Measurements from ENCODE around the gene SIN3A. TPM values are rescaled to one million over a fixed set of nuclear protein-coding genes. Genes with fewer than 3 reads are reported as not detected.
"Not testable (repeated sequence)": the region's sequence is repeated elsewhere in the genome, so short reads cannot be mapped to it uniquely, and the experiment has no call there.

SIN3A gene
- total RNA-seq (2021): 87.0 and 91.8 TPM in 2 replicates
- percentile 94 among the genes with signal in this experiment for Bru-seq, nascent RNA
- percentile 88 among the genes with signal in this experiment for BruChase-seq, experiment 1, labeled RNA remaining after a 2-hour chase
- BruChase-seq, experiment 2, labeled RNA remaining after a 6-hour chase: percentile 90 among the genes with signal in this experiment
- long read RNA-seq, full-length matches to known transcripts: 12 of 46 reads
- long read RNA-seq, partial matches to known transcripts: 18 of 46 reads
- long read RNA-seq, other reads (novel, unspliced or antisense): 16 of 46 reads

DNA sequence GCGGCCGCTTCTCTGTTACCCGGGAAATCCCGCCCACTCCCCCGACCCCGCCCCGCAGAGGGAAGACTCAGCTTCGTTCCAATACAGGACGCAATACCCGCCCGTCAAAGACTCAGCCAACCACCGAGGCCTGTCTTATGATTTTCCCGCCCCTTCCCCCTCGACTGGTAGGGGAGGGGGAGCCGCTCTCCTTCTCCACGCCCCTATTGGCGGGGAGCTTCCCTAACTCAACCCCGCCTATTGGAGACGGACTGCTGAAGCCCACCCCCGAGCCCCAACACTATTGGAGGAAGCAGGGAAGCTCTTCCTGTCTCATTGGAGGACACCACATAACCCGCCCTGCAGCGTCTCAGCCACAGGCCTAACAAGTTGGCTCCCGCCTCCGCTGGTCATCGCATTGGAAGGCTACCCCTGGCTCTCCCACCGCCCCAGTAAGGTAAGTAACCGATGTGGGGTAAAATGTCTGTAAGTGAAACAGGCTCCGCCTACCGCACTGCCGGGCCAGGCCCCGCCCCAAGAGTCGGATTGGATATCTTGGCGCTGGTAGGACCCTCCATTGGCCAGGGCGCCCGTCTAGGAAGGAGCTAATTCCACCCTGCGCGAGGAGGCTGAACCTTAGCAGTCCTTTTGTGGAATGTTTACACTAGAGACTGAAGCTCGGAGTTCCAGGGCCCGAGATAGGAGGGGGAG lies at the start of gene SIN3A:
SIN3A (minus strand) TSS at position 17 of the 690 bp plus-strand sequence. CDS start 21,315 bp downstream, outside the sequence.
- CTCF ChIA-PET: interaction anchor here (0.5 to 1.8 kb wide), 7 partner anchors 81 to 286 kb away, joined by 3 to 5 read pairs (median 3); partner anchors contain the start of gene MAN2C1
- peak within 1 kb of the TSS; percentile 97 for H3K4me2 ChIP-seq
- peak within 1 kb of the TSS; percentile 73 for H3K4me3 ChIP-seq
- no peaks in the 10 kb centered on the region for H3K9me3 ChIP-seq (ENCODE audit: insufficient read depth, low read depth)
- peaks cover 18% of the 10 kb centered on the region for H3K4me1 ChIP-seq (replicated peaks; ENCODE audit: insufficient read depth)
- peak; percentile 98 to 100 for DNase-seq
- peaks cover 47% of the 10 kb centered on the region for H3K79me2 ChIP-seq (ENCODE audit: low read depth)
- H3K36me3 ChIP-seq (ENCODE audit: low read depth): no peaks in the 10 kb centered on the region
- peaks cover 38% of the 10 kb centered on the region for H4K20me1 ChIP-seq (ENCODE audit: insufficient read depth)
- peak within 1 kb of the TSS; percentile 84 for H3K27ac ChIP-seq
- POLR2A ChIA-PET (ENCODE audit: unreplicated experiment): interaction anchor here (0.5 to 2.1 kb wide), 25 partner anchors 29 to 1339 kb away, joined by 3 to 39 read pairs (median 5); partner anchors contain the start of genes IMP3, MAN2C1, RPP25 and SNUPN
- TF ChIP-seq, protein P1, sequence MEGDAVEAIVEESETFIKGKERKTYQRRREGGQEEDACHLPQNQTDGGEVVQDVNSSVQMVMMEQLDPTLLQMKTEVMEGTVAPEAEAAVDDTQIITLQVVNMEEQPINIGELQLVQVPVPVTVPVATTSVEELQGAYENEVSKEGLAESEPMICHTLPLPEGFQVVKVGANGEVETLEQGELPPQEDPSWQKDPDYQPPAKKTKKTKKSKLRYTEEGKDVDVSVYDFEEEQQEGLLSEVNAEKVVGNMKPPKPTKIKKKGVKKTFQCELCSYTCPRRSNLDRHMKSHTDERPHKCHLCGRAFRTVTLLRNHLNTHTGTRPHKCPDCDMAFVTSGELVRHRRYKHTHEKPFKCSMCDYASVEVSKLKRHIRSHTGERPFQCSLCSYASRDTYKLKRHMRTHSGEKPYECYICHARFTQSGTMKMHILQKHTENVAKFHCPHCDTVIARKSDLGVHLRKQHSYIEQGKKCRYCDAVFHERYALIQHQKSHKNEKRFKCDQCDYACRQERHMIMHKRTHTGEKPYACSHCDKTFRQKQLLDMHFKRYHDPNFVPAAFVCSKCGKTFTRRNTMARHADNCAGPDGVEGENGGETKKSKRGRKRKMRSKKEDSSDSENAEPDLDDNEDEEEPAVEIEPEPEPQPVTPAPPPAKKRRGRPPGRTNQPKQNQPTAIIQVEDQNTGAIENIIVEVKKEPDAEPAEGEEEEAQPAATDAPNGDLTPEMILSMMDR (conservative IDR thresholded peaks at IDR 0.05): no peak
- TF ChIP-seq EZH2 (IDR thresholded peaks at IDR 0.05; ENCODE audit: low read depth): no peak
- H3F3A ChIP-seq (ENCODE audit: insufficient read depth, low read depth): peaks cover 42% of the 10 kb centered on the region
- peak within 1 kb of the TSS; percentile 76 for H2AFZ ChIP-seq
- H3K9me2 ChIP-seq (ENCODE audit: insufficient read depth): no peaks in the 10 kb centered on the region
- intact Hi-C loops (cut with micrococcal nuclease; ENCODE audit: unreplicated experiment): loop anchor here (2.0 to 5.0 kb wide), 3 partner anchors 85 to 215 kb away; partner anchors contain the start of genes MAN2C1 and PTPN9
- H3K27me3 ChIP-seq (ENCODE audit: insufficient read depth, low read depth): no peaks in the 10 kb centered on the region
- BruUV-seq (replicated peaks): no TSS peak

DNA sequence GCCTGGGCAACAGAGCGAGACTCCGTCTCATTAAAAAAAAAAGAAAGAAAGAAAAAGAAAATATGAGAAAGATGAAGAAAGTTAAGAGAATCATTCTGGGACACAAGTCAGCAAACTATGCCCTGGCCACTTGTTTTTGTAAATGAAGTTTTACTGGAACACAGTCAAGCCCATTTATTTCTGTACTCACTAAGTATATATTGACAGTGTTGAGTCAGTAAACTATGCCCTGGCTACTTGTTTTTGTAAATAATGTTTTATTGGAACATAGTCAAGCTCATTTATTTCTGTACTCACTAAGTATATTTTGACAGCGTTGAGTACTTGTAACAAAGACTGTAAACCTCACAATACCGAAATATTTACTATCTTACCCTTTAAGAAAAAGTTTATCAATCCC lies 42.2 kb upstream of the SIN3A start:
- BruUV-seq (replicated peaks): no TSS peak
- H3K27me3 ChIP-seq (ENCODE audit: insufficient read depth, low read depth): no peaks in the 10 kb centered on the region
- no peaks in the 10 kb centered on the region; the same call in 1 of the 2 replicates for H4K20me1 ChIP-seq (ENCODE audit: insufficient read depth)
- H3K27ac ChIP-seq: no peak overlapping the region
- H3K79me2 ChIP-seq (ENCODE audit: low read depth): no peaks in the 10 kb centered on the region
- H3K9me2 ChIP-seq (ENCODE audit: insufficient read depth): no peaks in the 10 kb centered on the region
- ChIA-PET POLR2A (ENCODE audit: unreplicated experiment) (interaction anchor here (0.7 kb wide), 1 partner anchor 133 kb away, joined by 3 read pairs; no protein-coding TSS in a partner anchor), CTCF (no interaction called here)
- no peaks in the 10 kb centered on the region for H3K4me1 ChIP-seq (replicated peaks; ENCODE audit: insufficient read depth)
- TF ChIP-seq, protein P1 (conservative IDR thresholded peaks at IDR 0.05): no peak
- no peak for TF ChIP-seq EZH2 (IDR thresholded peaks at IDR 0.05; ENCODE audit: low read depth)
- H3K36me3 ChIP-seq (ENCODE audit: low read depth): no peaks in the 10 kb centered on the region
- 0 out of 2 replicates have a peak, but pooled peaks cover 3% of the 10 kb centered on the region for H3F3A ChIP-seq (ENCODE audit: insufficient read depth, low read depth)
- H3K9me3 ChIP-seq (ENCODE audit: insufficient read depth, low read depth): no peaks in the 10 kb centered on the region
- DNase-seq: no peak
- no peak overlapping the region for H2AFZ ChIP-seq
- intact Hi-C loops (cut with micrococcal nuclease; ENCODE audit: unreplicated experiment): no loop called here
- no peak overlapping the region for H3K4me2 ChIP-seq
- H3K4me3 ChIP-seq: no peak overlapping the region

DNA sequence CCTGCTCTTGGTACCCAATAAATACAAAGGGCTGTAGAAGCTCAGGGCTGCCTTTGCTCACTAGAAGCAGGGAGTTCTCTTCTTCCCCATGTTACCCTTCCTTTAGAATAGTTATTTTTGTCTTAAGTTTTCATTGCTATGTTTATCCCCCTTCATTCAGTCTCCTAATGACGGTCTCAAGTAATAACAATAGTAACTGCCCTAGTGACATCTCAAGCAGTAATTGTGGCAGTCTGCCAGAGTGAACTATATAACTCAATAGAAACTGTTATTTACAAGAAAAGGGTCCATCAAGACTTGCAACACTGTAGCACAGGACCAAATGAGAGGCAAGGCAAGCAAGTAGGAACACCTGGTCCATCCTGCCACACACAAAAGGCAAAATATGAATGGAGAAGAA lies 32.5 kb upstream of the SIN3A start:
- no peaks in the 10 kb centered on the region for H3K27me3 ChIP-seq (ENCODE audit: insufficient read depth, low read depth)
- DNase-seq: no peak
- ChIA-PET POLR2A (ENCODE audit: unreplicated experiment) (no interaction called here), CTCF (no interaction called here)
- H3K4me1 ChIP-seq (replicated peaks; ENCODE audit: insufficient read depth): no peaks in the 10 kb centered on the region
- no TSS peak for BruUV-seq (replicated peaks)
- H2AFZ ChIP-seq: no peak overlapping the region
- H3K9me2 ChIP-seq (ENCODE audit: insufficient read depth): no peaks in the 10 kb centered on the region
- no peaks in the 10 kb centered on the region for H4K20me1 ChIP-seq (ENCODE audit: insufficient read depth)
- intact Hi-C loops (cut with micrococcal nuclease; ENCODE audit: unreplicated experiment): no loop called here
- 0 out of 2 replicates have a peak, but pooled peaks cover 4% of the 10 kb centered on the region for H3K36me3 ChIP-seq (ENCODE audit: low read depth)
- H3K9me3 ChIP-seq (ENCODE audit: insufficient read depth, low read depth): no peaks in the 10 kb centered on the region
- no peaks in the 10 kb centered on the region for H3K79me2 ChIP-seq (ENCODE audit: low read depth)
- H3K4me3 ChIP-seq: no peak overlapping the region
- no peaks in the 10 kb centered on the region for H3F3A ChIP-seq (ENCODE audit: insufficient read depth, low read depth)
- H3K4me2 ChIP-seq: no peak overlapping the region
- no peak overlapping the region for H3K27ac ChIP-seq
- TF ChIP-seq, protein P1 (conservative IDR thresholded peaks at IDR 0.05): no peak
- TF ChIP-seq EZH2 (IDR thresholded peaks at IDR 0.05; ENCODE audit: low read depth): no peak

DNA sequence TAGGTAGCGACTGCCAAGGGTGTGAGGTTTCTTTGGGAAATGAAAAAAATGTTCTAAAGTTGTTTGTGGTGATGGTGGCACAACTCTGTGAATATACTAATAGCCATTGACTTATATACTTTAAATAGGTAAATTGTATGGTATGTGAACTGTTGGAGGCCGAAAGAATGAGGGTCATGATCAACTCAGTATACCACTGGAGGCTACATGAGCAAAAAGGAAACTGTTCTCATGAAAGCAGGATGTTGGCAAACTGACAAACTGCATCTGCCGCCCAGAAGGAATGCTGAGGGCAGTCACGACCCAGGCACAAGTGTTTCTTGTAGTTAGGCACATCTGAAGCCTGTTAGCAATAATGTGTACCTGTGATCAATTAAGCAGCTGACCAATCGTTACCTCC lies 32.1 kb upstream of the SIN3A start:
- intact Hi-C loops (cut with micrococcal nuclease; ENCODE audit: unreplicated experiment); CTCF ChIA-PET; H3F3A ChIP-seq (ENCODE audit: insufficient read depth, low read depth); H3K4me2 ChIP-seq; H3K79me2 ChIP-seq (ENCODE audit: low read depth); H4K20me1 ChIP-seq (ENCODE audit: insufficient read depth); BruUV-seq (replicated peaks); POLR2A ChIA-PET (ENCODE audit: unreplicated experiment); H3K27ac ChIP-seq; H3K4me3 ChIP-seq; H3K9me2 ChIP-seq (ENCODE audit: insufficient read depth); H3K9me3 ChIP-seq (ENCODE audit: insufficient read depth, low read depth); H2AFZ ChIP-seq; H3K4me1 ChIP-seq (replicated peaks; ENCODE audit: insufficient read depth); DNase-seq; H3K36me3 ChIP-seq (ENCODE audit: low read depth); H3K27me3 ChIP-seq (ENCODE audit: insufficient read depth, low read depth): not testable (repeated sequence)

All from PC-9 (cell line).